ENCODE data around the gene MRPL27.
"Not testable (repeated sequence)": the region's sequence is repeated elsewhere in the genome, so short reads cannot be mapped to it uniquely, and the experiment has no call there.

- not testable (repeated sequence) for TF ChIP-seq CTCF, POLR2A (IDR thresholded peaks at IDR 0.05)
These were observed 25.7 kb upstream of the MRPL27 start for GRCh38 chr17:50398672-50399071.
